CD4-positive, alpha-beta memory T cell (primary cell): Measurements from ENCODE around the gene EIPR1. TPM values are rescaled to one million over a fixed set of nuclear protein-coding genes. Genes with fewer than 3 reads are reported as not detected.

Experiments used
- CTCF ChIA-PET: fragments of 350-600 bp; sonication (Branson Sonifier 250); formaldehyde crosslinking; loops from one replicate; lab custom pipeline; 2021; ENCODE audit warnings: inconsistent platforms; ENCODE audit not compliant: partially characterized antibody; lab: Charles Lee
- POLR2A ChIA-PET: fragments of 350-600 bp; sonication (Branson Sonifier 250); formaldehyde crosslinking; loops from one replicate; lab custom pipeline; 2021; ENCODE audit not compliant: partially characterized antibody; lab: Charles Lee
- DNase-seq, 5 donors: peaks; one replicate each; pipeline versions ENCODE4 v3.0.0 to v3.0.0-alpha.2; 2020 to 2022; ENCODE audit warnings: mixed read lengths in 1 of 5
- H3K27ac ChIP-seq: one replicate; pipeline ENCODE4 v1.7.0; 2013; ENCODE audit warnings: low read depth, low read length
- H3K27me3 ChIP-seq: 2 replicates; pipeline ENCODE4 v1.7.0; 2013; ENCODE audit warnings: mild to moderate bottlenecking, low read length, moderate library complexity; ENCODE audit not compliant: insufficient read depth
- H3K36me3 ChIP-seq: 2 replicates; pipeline ENCODE4 v1.7.0; 2013; ENCODE audit warnings: mild to moderate bottlenecking, low read length, moderate library complexity; ENCODE audit not compliant: insufficient read depth
- H3K4me1 ChIP-seq: 2 replicates; pipeline ENCODE4 v1.7.0; 2013; ENCODE audit warnings: mild to moderate bottlenecking, low read length, moderate library complexity; ENCODE audit not compliant: insufficient read depth
- H3K4me3 ChIP-seq, 2 donors: one replicate each; pipeline ENCODE4 v1.7.0; 2013; ENCODE audit warnings: low read length in 2 of 2, mild to moderate bottlenecking in 1 of 2
- H3K9me3 ChIP-seq, 2 donors: one replicate each; pipeline ENCODE4 v1.7.0; 2013; ENCODE audit warnings: low read length in 2 of 2, control low read depth in 1 of 2; ENCODE audit not compliant: control insufficient read depth in 1 of 2
- H3K27ac Mint-ChIP-seq, 7 donors: one replicate each; pipeline ENCODE4 v1.8.0; 2020 to 2021; ENCODE audit warnings: mixed read lengths in 7 of 7, mild to moderate bottlenecking in 6 of 7, inconsistent platforms in 3 of 7, moderate library complexity in 3 of 7
- H3K27me3 Mint-ChIP-seq, 2 donors: one replicate each; pipeline ENCODE4 v1.8.0; 2020 to 2021; ENCODE audit warnings: mixed read lengths in 2 of 2
- H3K36me3 Mint-ChIP-seq, 2 donors: one replicate each; pipeline ENCODE4 v1.8.0; 2020 to 2021; ENCODE audit warnings: mixed read lengths in 2 of 2, inconsistent platforms in 1 of 2, mild to moderate bottlenecking in 1 of 2
- H3K4me1 Mint-ChIP-seq, 4 donors: one replicate each; pipeline ENCODE4 v1.8.0; 2020 to 2021; ENCODE audit warnings: mixed read lengths in 4 of 4, mild to moderate bottlenecking in 1 of 4
- H3K4me3 Mint-ChIP-seq, 8 donors: one replicate each; pipeline ENCODE4 v1.8.0; 2020 to 2021; ENCODE audit warnings: mixed read lengths in 8 of 8, mild to moderate bottlenecking in 7 of 8, moderate library complexity in 6 of 8, inconsistent platforms in 3 of 8
- H3K9me3 Mint-ChIP-seq, 8 donors: one replicate each; pipeline ENCODE4 v1.8.0; 2020 to 2021; ENCODE audit warnings: mixed read lengths in 8 of 8, mild to moderate bottlenecking in 5 of 8, inconsistent platforms in 3 of 8, moderate library complexity in 1 of 8
- intact Hi-C: fragments of 100-400 bp; cut with micrococcal nuclease; formaldehyde crosslinking; loops from one replicate; pipeline ENCODE4 v1.15.1; 2023
- polyA plus RNA-seq, 2 donors: library from polyadenylated mRNA; unstranded; fragments of 300-500 nt; fragmentation: Illumina TruSeq; gene quantifications; one replicate each; pipeline ENCODE4 v1.2.3, GENCODE V29; 2021
- total RNA-seq, 2 experiments: library from RNA; stranded (reverse); gene quantifications; one replicate each; pipeline ENCODE4 v1.2.3, GENCODE V29; 2021

Gene EIPR1
- total and polyA plus RNA-seq, 4 experiments from 2014 or later, result 18.2 to 48.0 (median 26.2) TPM

- Histone ChIP-seq H3K27me3 (no peaks in the 10 kb centered on the region), H3K4me1 (peaks cover 14% of the 10 kb centered on the region), H3K9me3 (no peaks in the 10 kb centered on the region), H3K36me3 (no peaks in the 10 kb centered on the region), H3K27ac (no peak overlapping the region), H3K4me3 (no peak overlapping the region)
- DNase-seq, result no peak
- H3K36me3 Mint-ChIP-seq, result peaks cover 6 to 13% of the 10 kb centered on the region in 2 donors
- peaks cover 12 to 30% (median 23%) of the 10 kb centered on the region in 4 donors for H3K4me1 Mint-ChIP-seq
- H3K27ac Mint-ChIP-seq, result peak overlapping the region in 1 of 7 donors; percentile 86
- peaks cover 0 to 1% (median 0%) of the 10 kb centered on the region in 8 donors for H3K9me3 Mint-ChIP-seq
- no peak overlapping the region for H3K4me3 Mint-ChIP-seq
- intact Hi-C loops, result loop anchor here (10.0 kb wide), 1 partner anchor 462 kb away; no protein-coding TSS in a partner anchor
- POLR2A ChIA-PET, result no interaction called here
- CTCF ChIA-PET, result no interaction called here
- no peaks in the 10 kb centered on the region for H3K27me3 Mint-ChIP-seq
Observed at GRCh38 chr2:3307236-3307635, 70.4 kb downstream of the EIPR1 start.

DNA sequence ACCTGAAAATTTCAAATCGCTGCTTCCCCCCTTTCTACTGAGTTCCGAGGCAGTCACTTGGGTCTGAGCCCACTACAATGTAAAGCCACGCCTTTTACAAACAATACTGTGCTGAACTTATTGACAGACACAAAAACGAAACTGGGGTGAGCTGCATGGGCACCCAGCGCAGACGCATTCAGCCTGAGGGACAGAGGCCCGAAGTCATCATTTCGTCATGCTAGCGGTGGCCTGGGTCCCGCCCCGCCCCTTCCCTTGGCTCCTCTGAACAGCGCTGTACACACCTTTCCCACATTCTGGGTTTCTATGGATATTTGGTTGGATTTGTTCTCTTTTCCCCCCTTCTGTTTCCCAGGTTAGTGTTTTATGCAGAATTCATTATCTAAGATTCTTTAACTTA lies 71.7 kb downstream of the EIPR1 start:
- DNase-seq, result no peak
- CTCF ChIA-PET, result interaction anchor here (1.2 kb wide), 1 partner anchor 118 kb away, joined by 4 read pairs; no protein-coding TSS in a partner anchor
- Mint-ChIP-seq H3K4me3 (no peak overlapping the region), H3K27ac (peak overlapping the region in 3 of 7 donors; percentile 49 to 83 (median 59)), H3K27me3 (no peaks in the 10 kb centered on the region), H3K36me3 (peaks cover 12 to 13% of the 10 kb centered on the region in 2 donors), H3K9me3 (peaks cover 0 to 1% (median 0%) of the 10 kb centered on the region in 8 donors), H3K4me1 (peaks cover 11 to 27% (median 22%) of the 10 kb centered on the region in 4 donors)
- Histone ChIP-seq H3K36me3 (peaks cover 4% of the 10 kb centered on the region), H3K4me3 (no peak overlapping the region), H3K9me3 (no peaks in the 10 kb centered on the region), H3K4me1 (peaks cover 9% of the 10 kb centered on the region), H3K27ac (no peak overlapping the region), H3K27me3 (no peaks in the 10 kb centered on the region)
- intact Hi-C loops, result loop anchor here (10.0 kb wide), 1 partner anchor 461 kb away; no protein-coding TSS in a partner anchor
- POLR2A ChIA-PET, result no interaction called here

DNA sequence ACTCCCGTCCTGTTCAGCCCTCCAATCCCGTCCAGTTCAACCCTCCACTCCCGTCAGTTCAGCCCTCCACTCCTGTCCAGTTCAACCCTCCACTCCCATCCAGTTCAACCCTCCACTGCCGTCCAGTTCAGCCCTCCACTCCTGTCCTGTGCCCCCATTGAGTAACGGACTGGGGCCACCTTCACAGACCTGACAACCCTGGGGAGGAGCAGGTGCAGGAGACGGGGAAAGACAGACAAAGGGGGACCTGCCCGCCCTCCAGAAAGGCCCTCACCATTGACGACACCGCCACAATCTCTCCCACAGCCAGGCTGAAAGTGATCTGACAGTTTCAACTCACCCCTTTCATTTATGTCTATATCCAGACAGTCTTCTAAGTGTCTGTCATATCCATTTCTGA lies 72.2 kb downstream of the EIPR1 start:
- peak overlapping the region in 5 of 7 donors; percentile 20 to 65 (median 49) for H3K27ac Mint-ChIP-seq
- H3K36me3 ChIP-seq, result peaks cover 4% of the 10 kb centered on the region
- POLR2A ChIA-PET, result no interaction called here
- CTCF ChIA-PET, result interaction anchor here (1.2 kb wide), 1 partner anchor 118 kb away, joined by 4 read pairs; no protein-coding TSS in a partner anchor
- no peak overlapping the region for H3K27ac ChIP-seq
- H3K4me1 ChIP-seq, result peaks cover 9% of the 10 kb centered on the region
- H3K4me3 Mint-ChIP-seq, result peak overlapping the region in 1 of 8 donors; percentile 19
- DNase-seq, result no peak
- H3K9me3 Mint-ChIP-seq, result peaks cover 0 to 1% (median 0%) of the 10 kb centered on the region in 8 donors
- H3K9me3 ChIP-seq, result no peaks in the 10 kb centered on the region
- H3K27me3 Mint-ChIP-seq, result no peaks in the 10 kb centered on the region
- H3K4me3 ChIP-seq, result no peak overlapping the region
- intact Hi-C loops, result loop anchor here (10.0 kb wide), 1 partner anchor 461 kb away; no protein-coding TSS in a partner anchor
- H3K36me3 Mint-ChIP-seq, result peaks cover 9 to 18% of the 10 kb centered on the region in 2 donors
- H3K4me1 Mint-ChIP-seq, result peaks cover 10 to 27% (median 23%) of the 10 kb centered on the region in 4 donors
- no peaks in the 10 kb centered on the region for H3K27me3 ChIP-seq

GRCh38 chr2:3303583-3304406 lies 73.8 kb downstream of the EIPR1 start:
- H3K27ac Mint-ChIP-seq, result peak overlapping the region; percentile 17 to 88 (median 75)
- no peaks in the 10 kb centered on the region for H3K9me3 ChIP-seq
- H3K36me3 ChIP-seq, result peaks cover 4% of the 10 kb centered on the region
- no peak overlapping the region for H3K27ac ChIP-seq
- POLR2A ChIA-PET, result no interaction called here
- peaks cover 11 to 19% of the 10 kb centered on the region in 2 donors for H3K36me3 Mint-ChIP-seq
- no peaks in the 10 kb centered on the region for H3K27me3 ChIP-seq
- CTCF ChIA-PET, result interaction anchor here (1.1 to 1.4 kb wide), 5 partner anchors 10 to 125 kb away, joined by 3 to 6 read pairs (median 4); no protein-coding TSS in a partner anchor
- no peak overlapping the region for H3K4me3 ChIP-seq
- H3K4me3 Mint-ChIP-seq, result peak overlapping the region in 7 of 8 donors; percentile 3 to 63 (median 46)
- peak; percentile 60 to 69 (median 68) for DNase-seq
- H3K4me1 Mint-ChIP-seq, result peaks cover 10 to 23% (median 21%) of the 10 kb centered on the region in 4 donors
- intact Hi-C loops, result loop anchor here (2.0 to 10.0 kb wide), 2 partner anchors 303 to 459 kb away; no protein-coding TSS in a partner anchor
- H3K9me3 Mint-ChIP-seq, result peaks cover 0 to 1% (median 0%) of the 10 kb centered on the region in 8 donors
- H3K27me3 Mint-ChIP-seq, result no peaks in the 10 kb centered on the region
- peaks cover 9% of the 10 kb centered on the region for H3K4me1 ChIP-seq

DNA sequence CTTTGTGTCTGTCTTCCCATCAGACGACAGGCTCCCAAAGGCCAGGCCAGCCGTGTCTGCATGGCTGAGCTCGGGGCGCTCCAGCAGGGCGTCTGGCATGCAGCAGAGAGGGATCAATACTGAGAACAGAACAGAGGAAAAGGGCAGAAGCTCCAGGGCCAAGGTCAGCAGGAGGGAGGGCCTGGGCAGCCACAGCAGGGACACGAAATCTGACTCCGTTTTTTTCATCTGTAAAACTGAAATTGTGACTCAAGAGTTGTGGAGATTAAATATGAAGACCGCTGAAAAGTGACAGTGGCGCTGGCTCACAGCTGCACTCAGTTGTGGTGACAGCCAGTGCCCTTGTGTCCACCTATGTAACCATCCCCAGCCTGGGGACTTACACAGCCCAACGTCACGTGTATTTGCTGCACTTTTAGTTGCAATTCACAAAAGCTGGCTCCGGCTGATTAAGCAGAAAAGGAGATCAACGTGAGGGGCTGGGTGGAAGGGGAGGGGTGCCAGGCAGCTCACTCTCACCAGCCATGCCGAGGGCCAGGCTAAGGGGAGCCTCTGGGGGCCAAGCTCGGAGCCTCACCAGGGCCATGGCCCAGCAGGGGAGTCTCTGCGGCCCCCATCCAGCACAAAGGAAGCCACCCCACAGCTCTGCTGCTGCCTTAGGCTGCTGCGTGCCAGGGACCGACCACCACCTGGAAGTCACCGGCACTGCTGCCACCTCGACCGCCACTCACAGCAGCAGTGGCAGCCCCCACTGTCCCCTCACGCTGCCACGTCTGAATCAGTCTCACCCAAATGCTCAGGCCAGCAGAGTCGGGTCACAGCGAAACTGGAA lies 74.7 kb downstream of the EIPR1 start:
- Histone ChIP-seq H3K27me3 (no peaks in the 10 kb centered on the region), H3K27ac (no peak overlapping the region), H3K9me3 (no peaks in the 10 kb centered on the region), H3K4me1 (peaks cover 9% of the 10 kb centered on the region), H3K4me3 (no peak overlapping the region), H3K36me3 (peaks cover 4% of the 10 kb centered on the region)
- ChIA-PET CTCF (interaction anchor here (1.1 to 1.8 kb wide), 6 partner anchors 9 to 124 kb away, joined by 3 to 6 read pairs (median 4); no protein-coding TSS in a partner anchor), POLR2A (interaction anchor here (0.8 kb wide), 1 partner anchor 80 kb away, joined by 3 read pairs; no protein-coding TSS in a partner anchor)
- Mint-ChIP-seq H3K9me3 (peaks cover 0 to 1% (median 0%) of the 10 kb centered on the region in 8 donors), H3K4me1 (peaks cover 10 to 28% (median 23%) of the 10 kb centered on the region in 4 donors), H3K27ac (peak overlapping the region; percentile 17 to 88 (median 75)), H3K36me3 (peaks cover 17 to 22% of the 10 kb centered on the region in 2 donors), H3K27me3 (no peaks in the 10 kb centered on the region), H3K4me3 (peak overlapping the region; percentile 3 to 63 (median 46))
- intact Hi-C loops, result loop anchor here (2.0 to 10.0 kb wide), 2 partner anchors 302 to 458 kb away; no protein-coding TSS in a partner anchor
- no peak for DNase-seq

GRCh38 chr2:3302421-3302750 lies 75.2 kb downstream of the EIPR1 start:
- Histone ChIP-seq H3K27me3 (no peaks in the 10 kb centered on the region), H3K4me1 (peaks cover 9% of the 10 kb centered on the region), H3K36me3 (peaks cover 4% of the 10 kb centered on the region), H3K4me3 (no peak overlapping the region), H3K27ac (no peak overlapping the region), H3K9me3 (no peaks in the 10 kb centered on the region)
- peaks cover 12 to 28% (median 26%) of the 10 kb centered on the region in 4 donors for H3K4me1 Mint-ChIP-seq
- intact Hi-C loops, result loop anchor here (2.0 to 10.0 kb wide), 2 partner anchors 302 to 458 kb away; no protein-coding TSS in a partner anchor
- H3K36me3 Mint-ChIP-seq, result peaks cover 17 to 22% of the 10 kb centered on the region in 2 donors
- POLR2A ChIA-PET, result no interaction called here
- H3K4me3 Mint-ChIP-seq, result peak overlapping the region in 1 of 8 donors; percentile 36
- DNase-seq, result no peak
- peaks cover 0 to 1% (median 0%) of the 10 kb centered on the region in 8 donors for H3K9me3 Mint-ChIP-seq
- peak overlapping the region in 1 of 7 donors; percentile 9 for H3K27ac Mint-ChIP-seq
- H3K27me3 Mint-ChIP-seq, result no peaks in the 10 kb centered on the region
- CTCF ChIA-PET, result interaction anchor here (1.2 to 1.8 kb wide), 4 partner anchors 9 to 123 kb away, joined by 3 to 6 read pairs (median 5); no protein-coding TSS in a partner anchor
